GM10847 (cell line): ENCODE measurements around the gene PREB.
A peak's percentile ranks its signal among the peaks of the same experiment; 100 is the strongest.

Source experiments
- POLR2A ChIP-seq: IDR thresholded peaks from 2 replicates; pipeline ENCODE4 v1.6.1; 2011; ENCODE audit not compliant: insufficient read length; ENCODE audit errors: extremely low read depth

The PREB gene

GRCh38 chr2:27093430-27094352, 40.7 kb downstream of the PREB start:
- no peak for TF ChIP-seq POLR2A

- TF ChIP-seq POLR2A = no peak
These were observed 41.6 kb downstream of the PREB start for GRCh38 chr2:27092696-27093429.

- no peak for TF ChIP-seq POLR2A
These were observed 42.4 kb downstream of the PREB start for GRCh38 chr2:27091746-27092695.

- TF ChIP-seq POLR2A = no peak
These were observed 45.1 kb downstream of the PREB start for GRCh38 chr2:27089111-27089954.

GRCh38 chr2:27088634-27089033, 45.8 kb downstream of the PREB start:
- no peak for TF ChIP-seq POLR2A

- no peak for TF ChIP-seq POLR2A
These were observed 46.5 kb downstream of the PREB start for GRCh38 chr2:27087823-27088410.

- no peak for TF ChIP-seq POLR2A
These were observed 47.5 kb downstream of the PREB start, which contains the start of gene KHK for GRCh38 chr2:27086724-27087593. Gene KHK (plus strand): TSS chr2:27086772. CDS start chr2:27087260, 488 bp downstream.

- peak; percentile 48 for TF ChIP-seq POLR2A
These were observed 48.2 kb downstream of the PREB start for GRCh38 chr2:27086090-27086723.

- TF ChIP-seq POLR2A = no peak
These were observed 48.8 kb downstream of the PREB start for GRCh38 chr2:27085673-27086089.

GRCh38 chr2:27085062-27085672, 49.3 kb downstream of the PREB start:
- TF ChIP-seq POLR2A = no peak

- TF ChIP-seq POLR2A = no peak
These were observed 50.0 kb downstream of the PREB start for GRCh38 chr2:27084297-27085061.
